NB4 (cell line): Measurements from ENCODE around the gene AMZ1.

Experiments
- DNase-seq: peaks from one replicate; pipeline ENCODE4 v3.0.0; 2010; ENCODE audit warnings: low read depth
- H3K4me3 ChIP-seq: one replicate; pipeline ENCODE4 v1.5.1; 2011; ENCODE audit warnings: mild to moderate bottlenecking, low read depth, low read length, moderate library complexity
- MAX ChIP-seq: IDR thresholded peaks from 2 replicates; pipeline ENCODE4 v1.6.1; 2011; ENCODE audit warnings: low read depth, low read length
- MYC ChIP-seq: IDR thresholded peaks from 2 replicates; pipeline ENCODE4 v1.6.1; 2011; ENCODE audit warnings: low read depth, low read length
- POLR2A ChIP-seq: IDR thresholded peaks from 2 replicates; pipeline ENCODE4 v1.6.1; 2011; ENCODE audit warnings: mild to moderate bottlenecking; ENCODE audit not compliant: insufficient read length; ENCODE audit errors: extremely low read depth
- TF ChIP-seq, protein P1 (sequence below): IDR thresholded peaks from one replicate; pipeline ENCODE4 v1.5.1; 2012; ENCODE audit warnings: low read depth, low read length

Gene AMZ1

DNA sequence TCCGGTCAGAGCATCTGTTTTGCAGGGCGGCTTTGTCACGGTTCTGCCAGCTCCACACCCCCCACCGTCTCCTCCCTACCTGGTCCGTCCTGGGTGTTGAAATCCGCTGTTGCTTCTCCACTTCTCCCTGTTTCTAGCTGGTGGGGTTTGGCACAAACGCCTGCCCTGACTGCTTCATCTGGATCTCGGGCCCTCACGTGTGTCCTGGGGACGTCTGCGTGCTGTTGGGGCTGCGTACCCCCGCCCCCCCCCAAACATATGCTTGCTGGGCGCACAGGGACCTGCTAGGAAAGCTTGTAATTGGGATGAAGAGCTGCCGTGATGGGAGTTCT is 11.3 kb downstream of the AMZ1 start:
- DNase-seq: no peak
- TF ChIP-seq POLR2A (no peak), MYC (peak; percentile 17; the same call in 1 of the 2 replicates)
- peak overlapping the region; percentile 23 for H3K4me3 ChIP-seq

GRCh38 chr7:2700141-2700850 is 12.3 kb downstream of the AMZ1 start:
- no peak overlapping the region for H3K4me3 ChIP-seq
- TF ChIP-seq POLR2A (no peak), MAX (no peak), MYC (no peak)
- TF ChIP-seq, protein P1, sequence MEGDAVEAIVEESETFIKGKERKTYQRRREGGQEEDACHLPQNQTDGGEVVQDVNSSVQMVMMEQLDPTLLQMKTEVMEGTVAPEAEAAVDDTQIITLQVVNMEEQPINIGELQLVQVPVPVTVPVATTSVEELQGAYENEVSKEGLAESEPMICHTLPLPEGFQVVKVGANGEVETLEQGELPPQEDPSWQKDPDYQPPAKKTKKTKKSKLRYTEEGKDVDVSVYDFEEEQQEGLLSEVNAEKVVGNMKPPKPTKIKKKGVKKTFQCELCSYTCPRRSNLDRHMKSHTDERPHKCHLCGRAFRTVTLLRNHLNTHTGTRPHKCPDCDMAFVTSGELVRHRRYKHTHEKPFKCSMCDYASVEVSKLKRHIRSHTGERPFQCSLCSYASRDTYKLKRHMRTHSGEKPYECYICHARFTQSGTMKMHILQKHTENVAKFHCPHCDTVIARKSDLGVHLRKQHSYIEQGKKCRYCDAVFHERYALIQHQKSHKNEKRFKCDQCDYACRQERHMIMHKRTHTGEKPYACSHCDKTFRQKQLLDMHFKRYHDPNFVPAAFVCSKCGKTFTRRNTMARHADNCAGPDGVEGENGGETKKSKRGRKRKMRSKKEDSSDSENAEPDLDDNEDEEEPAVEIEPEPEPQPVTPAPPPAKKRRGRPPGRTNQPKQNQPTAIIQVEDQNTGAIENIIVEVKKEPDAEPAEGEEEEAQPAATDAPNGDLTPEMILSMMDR: no peak
- no peak for DNase-seq

GRCh38 chr7:2701424-2701823 is 13.4 kb downstream of the AMZ1 start:
- TF ChIP-seq MYC (no peak), MAX (no peak), POLR2A (no peak)
- TF ChIP-seq, protein P1: no peak
- H3K4me3 ChIP-seq: no peak overlapping the region
- no peak for DNase-seq

GRCh38 chr7:2701832-2702593 is 14.0 kb downstream of the AMZ1 start:
- H3K4me3 ChIP-seq: no peak overlapping the region
- TF ChIP-seq, protein P1: no peak
- no peak for TF ChIP-seq MAX
- TF ChIP-seq MYC: no peak
- no peak for TF ChIP-seq POLR2A
- no peak for DNase-seq

DNA sequence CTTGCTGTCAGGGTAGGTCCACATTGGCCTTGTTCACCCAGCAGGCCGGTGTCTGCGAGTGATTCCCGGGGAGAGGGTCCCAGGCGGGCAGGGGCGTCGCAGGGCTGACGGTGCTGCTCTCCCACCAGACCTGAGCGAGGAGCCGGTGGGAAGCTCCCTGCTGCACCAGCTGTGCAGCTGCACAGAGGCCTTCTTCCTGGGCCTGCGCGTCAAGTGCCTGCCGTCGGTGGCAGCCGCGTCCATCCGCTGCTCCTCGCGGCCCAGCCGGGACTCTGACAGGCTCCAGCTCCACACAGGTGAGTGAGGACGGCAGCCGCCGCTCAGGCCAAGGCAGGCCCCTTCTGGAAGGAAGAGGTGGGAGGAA is 14.6 kb downstream of the AMZ1 start:
- no peak for TF ChIP-seq POLR2A
- TF ChIP-seq MYC: no peak
- no peak for TF ChIP-seq MAX
- TF ChIP-seq, protein P1: no peak
- no peak overlapping the region for H3K4me3 ChIP-seq
- no peak for DNase-seq

GRCh38 chr7:2705371-2706096 is 17.5 kb downstream of the AMZ1 start:
- H3K4me3 ChIP-seq: no peak overlapping the region
- no peak for DNase-seq
- TF ChIP-seq POLR2A (no peak), MYC (no peak), MAX (no peak)
- TF ChIP-seq, protein P1: no peak
